GM19035 (cell line): ENCODE data around the gene GRK7.
"Not testable (repeated sequence)": the region's sequence is repeated elsewhere in the genome, so short reads cannot be mapped to it uniquely, and the experiment has no call there.

Experiments
- ATAC-seq: cut with Tn5 transposase; IDR thresholded peaks from one replicate; pipeline ENCODE4 v1.9.1; 2021; ENCODE audit not compliant: unreplicated experiment

The GRK7 gene

GRCh38 chr3:141754032-141754431 is 9.2 kb upstream of the GRK7 start:
- ATAC-seq: no peak

DNA sequence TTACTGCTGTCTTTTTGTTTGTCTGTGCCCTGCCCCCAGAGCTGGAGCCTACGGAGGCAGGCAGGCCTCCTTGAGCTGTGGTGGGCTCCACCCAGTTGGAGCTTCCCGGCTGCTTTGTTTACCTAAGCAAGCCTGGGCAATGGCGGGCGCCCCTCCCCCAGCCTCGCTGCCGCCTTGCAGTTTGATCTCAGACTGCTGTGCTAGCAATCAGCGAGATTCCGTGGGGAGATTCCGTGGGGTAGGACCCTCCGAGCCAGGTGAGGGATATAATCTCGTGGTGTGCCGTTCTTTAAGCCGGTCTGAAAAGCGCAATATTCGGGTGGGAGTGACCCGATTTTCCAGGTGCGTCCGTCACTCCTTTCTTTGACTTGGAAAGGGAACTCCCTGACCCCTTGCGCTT is 656 bp upstream of the GRK7 start:
- not testable (repeated sequence) for ATAC-seq

GRCh38 chr3:141764045-141764444 is 837 bp downstream of the GRK7 start:
- no peak for ATAC-seq

GRCh38 chr3:141764465-141764864 is 1.3 kb downstream of the GRK7 start:
- no peak for ATAC-seq

DNA sequence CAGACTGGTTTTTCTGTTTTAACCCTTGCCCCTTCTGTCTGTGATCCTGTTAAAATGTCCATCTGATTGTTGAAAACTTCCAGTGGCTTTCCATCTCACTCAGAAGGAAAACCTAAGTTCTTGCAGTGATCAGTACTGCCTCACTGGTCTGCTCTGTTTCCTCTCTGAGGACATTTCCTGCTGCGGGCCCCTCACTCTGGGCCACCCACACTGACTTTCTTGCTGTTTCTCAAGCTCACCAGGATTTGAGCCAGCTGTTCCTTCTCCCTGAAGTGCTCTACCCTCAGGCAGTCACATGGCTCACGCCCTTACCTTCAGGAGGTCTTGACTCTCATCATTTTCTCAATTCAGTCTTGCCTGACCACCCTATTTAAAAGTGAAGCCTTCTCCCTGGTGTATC is 1.8 kb downstream of the GRK7 start:
- no peak for ATAC-seq

DNA sequence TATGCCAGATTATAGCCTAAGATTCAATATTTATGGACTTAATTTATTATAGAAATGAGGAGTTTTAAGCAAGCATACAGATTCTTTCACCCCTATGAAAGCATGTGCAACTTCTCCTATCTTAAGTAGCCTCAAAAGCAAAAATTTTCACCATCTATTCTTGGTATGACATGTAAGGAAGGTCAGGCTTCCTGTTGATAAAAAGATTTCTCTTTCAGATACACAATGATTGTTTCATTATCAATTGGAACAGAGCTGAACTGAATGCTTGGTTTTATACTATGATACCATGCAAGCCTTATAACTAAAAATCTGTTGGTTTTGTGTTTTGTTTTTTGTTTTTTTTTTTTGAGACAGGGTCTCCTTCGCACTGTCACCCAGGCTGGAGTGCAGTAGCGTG is 3.9 kb downstream of the GRK7 start:
- ATAC-seq: no peak

- no peak for ATAC-seq
Observed at GRCh38 chr3:141769221-141769894, 6.2 kb downstream of the GRK7 start.

DNA sequence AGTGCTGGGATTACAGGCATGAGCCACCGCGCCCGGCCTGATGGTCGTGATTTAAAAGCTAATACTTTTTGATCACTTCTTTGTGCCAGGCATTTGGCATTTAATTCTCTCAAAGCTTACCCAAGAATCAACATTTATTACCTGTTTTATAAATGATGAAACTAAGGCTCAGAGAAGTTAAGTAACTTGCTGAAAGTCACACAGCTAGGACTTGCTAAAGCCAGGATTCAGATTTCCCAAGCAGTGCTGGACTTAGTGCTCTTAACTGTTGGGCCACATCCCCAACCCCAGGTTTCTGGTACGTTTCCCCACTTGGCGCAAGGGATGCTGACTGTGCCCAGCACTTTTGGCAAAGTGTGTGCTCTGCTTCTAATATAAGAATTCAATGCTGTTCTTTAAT is 10.5 kb downstream of the GRK7 start:
- no peak for ATAC-seq

DNA sequence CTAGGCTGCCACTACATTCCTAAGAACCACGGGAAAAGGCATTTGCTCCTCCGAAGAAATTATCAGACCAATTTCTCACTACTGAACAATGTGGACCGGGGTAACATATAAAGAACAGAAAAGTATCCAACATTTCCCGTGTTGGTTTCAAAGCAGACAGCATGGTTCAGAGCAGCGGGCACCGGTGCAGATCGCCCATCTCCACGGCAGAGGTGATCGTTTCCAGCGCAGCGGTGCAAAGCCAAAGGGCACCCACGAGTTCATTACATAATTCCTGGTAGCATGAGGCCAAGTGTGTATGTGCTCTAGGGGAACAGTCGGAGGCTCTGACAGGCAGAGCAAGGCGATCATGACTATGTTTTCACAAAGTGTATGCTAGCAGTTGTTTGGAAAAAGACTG is 13.2 kb downstream of the GRK7 start:
- no peak for ATAC-seq

- no peak for ATAC-seq
Observed at GRCh38 chr3:141776885-141777284, 13.7 kb downstream of the GRK7 start.

DNA sequence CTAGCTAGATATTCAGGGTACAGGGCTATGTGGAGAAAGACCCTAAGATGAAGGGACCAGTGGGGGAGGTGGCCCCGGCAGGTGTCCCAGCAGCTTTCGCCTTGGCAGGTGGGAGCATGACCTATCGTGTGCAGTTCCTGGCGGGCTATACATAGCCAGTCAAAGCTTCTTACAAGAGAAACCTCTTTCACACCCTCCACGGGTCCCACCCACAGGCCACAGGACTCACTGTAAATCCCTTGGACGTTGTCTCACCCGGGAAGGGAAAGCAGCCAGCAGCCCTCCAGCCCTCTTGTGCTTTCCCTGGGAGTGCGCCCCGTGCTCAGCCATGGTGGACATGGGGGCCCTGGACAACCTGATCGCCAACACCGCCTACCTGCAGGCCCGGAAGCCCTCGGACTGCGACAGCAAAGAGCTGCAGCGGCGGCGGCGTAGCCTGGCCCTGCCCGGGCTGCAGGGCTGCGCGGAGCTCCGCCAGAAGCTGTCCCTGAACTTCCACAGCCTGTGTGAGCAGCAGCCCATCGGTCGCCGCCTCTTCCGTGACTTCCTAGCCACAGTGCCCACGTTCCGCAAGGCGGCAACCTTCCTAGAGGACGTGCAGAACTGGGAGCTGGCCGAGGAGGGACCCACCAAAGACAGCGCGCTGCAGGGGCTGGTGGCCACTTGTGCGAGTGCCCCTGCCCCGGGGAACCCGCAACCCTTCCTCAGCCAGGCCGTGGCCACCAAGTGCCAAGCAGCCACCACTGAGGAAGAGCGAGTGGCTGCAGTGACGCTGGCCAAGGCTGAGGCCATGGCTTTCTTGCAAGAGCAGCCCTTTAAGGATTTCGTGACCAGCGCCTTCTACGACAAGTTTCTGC is 15.0 kb downstream of the GRK7 start:
- ATAC-seq: no peak

- ATAC-seq: no peak
Observed at GRCh38 chr3:141779667-141780066, 16.5 kb downstream of the GRK7 start.

DNA sequence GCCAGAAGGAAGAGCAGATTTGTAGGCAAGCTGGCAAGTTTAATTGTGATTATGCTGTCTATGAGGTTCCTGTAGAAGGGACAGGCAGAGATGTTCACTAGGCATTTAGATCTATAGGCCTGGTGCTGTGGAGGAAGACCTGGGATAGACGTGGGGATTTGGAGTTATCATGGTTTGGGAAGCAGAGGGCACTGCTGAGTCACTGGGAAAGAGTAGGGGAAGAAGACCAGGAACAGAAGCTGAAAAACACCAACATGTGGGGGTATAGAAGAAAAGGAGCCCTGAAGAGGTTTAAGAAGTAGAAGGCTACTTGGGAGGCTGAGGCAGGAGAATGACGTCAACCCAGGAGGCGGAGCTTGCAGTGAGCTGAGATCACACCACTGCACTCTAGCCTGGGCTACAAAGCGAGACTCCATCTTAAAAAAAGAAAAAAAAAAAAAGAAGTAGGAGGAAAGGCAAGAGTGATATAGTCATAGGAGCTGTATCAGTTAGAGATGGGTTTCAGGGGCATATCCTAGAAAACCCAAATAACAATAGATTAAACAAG is 19.3 kb downstream of the GRK7 start:
- no peak for ATAC-seq

GRCh38 chr3:141783632-141784031 is 20.4 kb downstream of the GRK7 start:
- no peak for ATAC-seq

DNA sequence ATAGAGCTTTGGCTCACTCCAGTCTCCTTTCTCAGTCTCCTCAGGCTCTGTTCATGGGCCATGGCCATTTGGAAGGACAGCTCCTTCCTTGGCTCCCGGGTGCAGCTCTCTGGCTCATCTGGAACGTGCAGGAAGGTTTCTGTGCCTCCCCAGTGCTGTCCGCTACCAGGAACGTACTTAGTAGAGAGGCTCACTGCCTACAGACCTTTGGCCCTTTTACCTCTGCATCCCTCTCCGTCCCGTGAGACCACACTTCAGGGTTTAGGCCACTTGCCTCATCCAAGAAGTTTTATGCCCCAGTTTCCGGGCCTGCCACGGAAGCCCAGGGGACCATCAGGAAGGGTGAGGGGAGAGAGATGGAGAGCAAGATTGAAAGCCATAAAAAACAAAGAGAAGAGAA is 20.9 kb downstream of the GRK7 start:
- no peak for ATAC-seq

GRCh38 chr3:141784531-141784930 is 21.3 kb downstream of the GRK7 start:
- ATAC-seq: no peak

- ATAC-seq: no peak
Observed at GRCh38 chr3:141788149-141788548, 24.9 kb downstream of the GRK7 start.

GRCh38 chr3:141788750-141789149 is 25.5 kb downstream of the GRK7 start:
- not testable (repeated sequence) for ATAC-seq

DNA sequence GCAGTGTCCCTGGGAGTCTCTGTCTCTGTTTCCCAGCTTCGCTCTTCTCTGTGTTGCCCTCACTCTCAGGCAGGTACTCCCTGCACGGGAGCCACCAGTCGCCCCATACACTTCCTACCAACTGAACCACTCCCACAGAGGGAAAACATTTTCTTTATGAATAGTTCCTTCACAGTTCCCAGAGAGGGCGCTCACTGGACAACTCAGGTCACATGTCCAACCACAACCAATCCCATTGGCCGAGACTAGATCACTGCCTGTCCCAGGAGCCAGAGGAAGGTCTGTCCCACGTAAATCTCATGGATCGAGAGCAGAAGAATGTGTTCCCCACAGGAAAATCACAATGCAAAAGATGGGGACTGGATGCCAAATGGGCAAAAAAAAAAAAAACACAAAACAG is 26.1 kb downstream of the GRK7 start:
- ATAC-seq: no peak

DNA sequence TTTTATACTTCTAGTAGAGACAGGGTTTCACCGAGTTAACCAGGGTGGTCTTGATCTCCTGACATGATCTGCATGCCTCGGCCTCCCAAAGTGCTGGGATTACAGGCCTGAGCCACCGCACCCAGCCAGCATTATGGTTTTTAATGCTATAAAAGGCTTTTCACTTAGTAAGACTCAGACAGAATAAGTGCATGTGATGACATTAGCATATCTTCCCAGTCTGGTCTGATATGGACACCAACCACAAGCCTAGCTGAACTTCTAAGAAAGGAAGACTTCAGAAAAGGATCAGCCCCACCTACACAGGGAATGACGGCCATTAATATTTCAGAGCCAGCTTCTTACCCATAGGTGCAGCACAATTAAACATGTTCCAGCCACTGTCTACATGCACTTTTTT is 27.0 kb downstream of the GRK7 start:
- no peak for ATAC-seq

DNA sequence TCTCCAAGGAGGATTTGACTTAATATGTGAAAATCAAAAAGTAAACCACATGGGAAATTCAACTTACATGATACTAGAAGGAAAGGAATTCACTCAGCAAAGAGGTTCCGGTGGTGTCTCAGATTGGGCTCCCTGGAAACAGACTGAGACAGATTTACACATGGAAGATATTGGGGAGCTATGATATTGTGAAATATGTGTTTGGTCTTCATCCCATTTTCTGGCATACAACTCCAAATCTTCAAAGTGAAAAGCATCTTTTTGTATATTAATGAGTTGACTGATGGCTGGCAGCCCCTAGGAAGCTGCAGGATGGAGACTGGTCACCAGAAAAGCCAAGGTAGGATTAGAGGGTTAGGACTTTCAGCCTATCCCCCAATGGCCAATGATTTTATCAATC is 29.3 kb downstream of the GRK7 start:
- ATAC-seq: no peak
